Upper lobe of left lung (tissue), 6 donors: Measurements from ENCODE around the gene NEUROG1. TPM values are rescaled to one million over a fixed set of nuclear protein-coding genes. Genes with fewer than 3 reads are reported as not detected.

Experiments
- ATAC-seq, 2 donors: fragments of 200-7000 bp; cut with Tn5 transposase; one replicate each; pipeline ENCODE4 v1.9.1; 2022; ENCODE audit warnings: mild to moderate bottlenecking in 2 of 2, moderate library complexity in 2 of 2; ENCODE audit not compliant: low FRiP score in 2 of 2
- DNase-seq, 2 donors: peaks; one replicate each; pipeline ENCODE4 v3.0.0-alpha.2; 2019 to 2020
- H3K27ac ChIP-seq, 4 donors: fragments of 200-600 bp; sonication (generic); one replicate each; pipeline ENCODE4 v1.5.1; 2016 to 2019
- H3K27me3 ChIP-seq, 4 donors: fragments of 200-600 bp; sonication (generic); one replicate each; pipeline ENCODE4 v1.5.1; 2017 to 2019
- H3K36me3 ChIP-seq, 4 donors: fragments of 200-600 bp; sonication (generic); one replicate each; pipeline ENCODE4 v1.5.1; 2016 to 2019
- H3K4me1 ChIP-seq, 4 donors: fragments of 200-600 bp; sonication (generic); one replicate each; pipeline ENCODE4 v1.5.1; 2018 to 2019
- H3K4me3 ChIP-seq, 4 donors: fragments of 200-600 bp; sonication (generic); one replicate each; pipeline ENCODE4 v1.5.1; 2017 to 2019; ENCODE audit warnings: mild to moderate bottlenecking in 2 of 4, moderate library complexity in 1 of 4
- H3K9me3 ChIP-seq, 4 donors: fragments of 200-600 bp; sonication (generic); one replicate each; pipeline ENCODE4 v1.5.1; 2018 to 2019
- CTCF ChIP-seq, 6 experiments: fragments of 450-650 bp in 4 of 6; fragments of 200-600 bp in 2 of 6; sonication (generic) in 2 of 6; IDR thresholded peaks; one replicate each; pipeline ENCODE4 v1.5.1; 2016 to 2019; ENCODE audit warnings: antibody characterized with exemption in 6 of 6
- EP300 ChIP-seq, 4 donors: sonication (generic); formaldehyde crosslinking; IDR thresholded peaks; one replicate each; pipeline ENCODE4 v1.5.1; 2017; ENCODE audit warnings: antibody characterized with exemption in 4 of 4, control low read depth in 2 of 4
- POLR2A ChIP-seq, 4 donors: fragments of 450-650 bp; IDR thresholded peaks; one replicate each; pipeline ENCODE4 v1.5.1; 2016 to 2017; ENCODE audit warnings: antibody characterized with exemption in 4 of 4, mild to moderate bottlenecking in 2 of 4
- POLR2AphosphoS5 ChIP-seq, 2 donors: sonication (generic); formaldehyde crosslinking; IDR thresholded peaks; one replicate each; pipeline ENCODE4 v1.5.1; 2017; ENCODE audit warnings: antibody characterized with exemption in 2 of 2
- WGBS, 2 donors: methylation state at CpG; one replicate each; pipeline ENCODE4 v1.1.5; 2017 to 2018; 5-methylcytosine and 5-hydroxymethylcytosine counted together
- total RNA-seq, 6 donors: library from RNA; depleted of rRNA in 4 of 6; stranded (reverse); fragments of >200 nt in 4 of 6; gene quantifications; one replicate each; pipeline versions ENCODE4 v1.1.0 to v1.2.1, GENCODE V29; 2016 to 2021
- donor health status: DM: no; HTN: no; CAD: no; lungs with moderate emphysema.
- donor health status: DM: no; HTN: yes; CAD: no; lungs with severe emphysema.

NEUROG1 gene
- total RNA-seq, 6 donors from 2014 or later, result not detected

- peaks cover 0 to 28% (median 12%) of the 10 kb centered on the region in 4 donors for H3K27me3 ChIP-seq
- no peaks in the 10 kb centered on the region for H3K9me3 ChIP-seq
- 44 to 58% methylated on average over 6 to 8 of the region's 8 CpGs for WGBS, 2 donors
- H3K27ac ChIP-seq, result no peak overlapping the region
- H3K36me3 ChIP-seq, result no peaks in the 10 kb centered on the region
- no peak for ATAC-seq
- H3K4me1 ChIP-seq, result peaks cover 8 to 21% (median 17%) of the 10 kb centered on the region in 4 donors
- no peak overlapping the region for H3K4me3 ChIP-seq
- DNase-seq, result no peak
- TF ChIP-seq POLR2A (IDR thresholded peaks at IDR 0.05) (no peak), CTCF (IDR thresholded peaks at IDR 0.05) (no peak), POLR2AphosphoS5 (IDR thresholded peaks at IDR 0.05) (no peak), EP300 (IDR thresholded peaks at IDR 0.05) (no peak)
Observed at GRCh38 chr5:135547590-135548254, 12.0 kb upstream of the NEUROG1 start.

GRCh38 chr5:135546912-135547311 is 11.1 kb upstream of the NEUROG1 start:
- ATAC-seq (no peak), DNase-seq (no peak)
- TF ChIP-seq EP300 (IDR thresholded peaks at IDR 0.05) (no peak), CTCF (IDR thresholded peaks at IDR 0.05) (no peak), POLR2A (IDR thresholded peaks at IDR 0.05) (no peak), POLR2AphosphoS5 (IDR thresholded peaks at IDR 0.05) (no peak)
- no peak overlapping the region for H3K27ac ChIP-seq
- H3K36me3 ChIP-seq, result no peaks in the 10 kb centered on the region
- H3K4me3 ChIP-seq, result no peak overlapping the region
- peaks cover 8 to 21% (median 17%) of the 10 kb centered on the region in 4 donors for H3K4me1 ChIP-seq
- WGBS, 2 donors, result 45 to 55% methylated on average over 4 of the region's 4 CpGs
- no peaks in the 10 kb centered on the region for H3K9me3 ChIP-seq
- H3K27me3 ChIP-seq, result peaks cover 0 to 31% (median 14%) of the 10 kb centered on the region in 4 donors

- Histone ChIP-seq H3K9me3 (no peaks in the 10 kb centered on the region), H3K4me3 (no peak overlapping the region), H3K36me3 (no peaks in the 10 kb centered on the region), H3K27me3 (peaks cover 0 to 33% (median 14%) of the 10 kb centered on the region in 4 donors), H3K4me1 (peaks cover 8 to 21% (median 17%) of the 10 kb centered on the region in 4 donors), H3K27ac (no peak overlapping the region)
- TF ChIP-seq EP300 (IDR thresholded peaks at IDR 0.05) (no peak), CTCF (IDR thresholded peaks at IDR 0.05) (no peak), POLR2AphosphoS5 (IDR thresholded peaks at IDR 0.05) (no peak), POLR2A (IDR thresholded peaks at IDR 0.05) (no peak)
- DNase-seq (no peak), ATAC-seq (no peak)
- 71% methylated on average over 12 of the region's 12 CpGs for WGBS, 2 donors
Observed at GRCh38 chr5:135546101-135546500, 10.3 kb upstream of the NEUROG1 start.

GRCh38 chr5:135545099-135545498 is 9.3 kb upstream of the NEUROG1 start:
- H3K4me1 ChIP-seq, result peaks cover 8 to 21% (median 17%) of the 10 kb centered on the region in 4 donors
- no peak overlapping the region for H3K4me3 ChIP-seq
- no peaks in the 10 kb centered on the region for H3K9me3 ChIP-seq
- DNase-seq (no peak), ATAC-seq (no peak)
- peaks cover 0 to 35% (median 14%) of the 10 kb centered on the region in 4 donors for H3K27me3 ChIP-seq
- no peak overlapping the region for H3K27ac ChIP-seq
- H3K36me3 ChIP-seq, result no peaks in the 10 kb centered on the region
- WGBS, 2 donors, result 48 to 55% methylated on average over 7 to 17 of the region's 17 CpGs
- no peak for TF ChIP-seq EP300 (IDR thresholded peaks at IDR 0.05)
- no peak for TF ChIP-seq CTCF (IDR thresholded peaks at IDR 0.05)
- no peak for TF ChIP-seq POLR2AphosphoS5 (IDR thresholded peaks at IDR 0.05)
- TF ChIP-seq POLR2A (IDR thresholded peaks at IDR 0.05), result no peak
